K562 (cell line): ENCODE results near the gene ELOVL1. TPM values are rescaled to one million over a fixed set of nuclear protein-coding genes. Genes with fewer than 3 reads are reported as not detected.
A peak's percentile ranks its signal among the peaks of the same experiment; 100 is the strongest.

Source experiments
- BCL6 ChIP-seq: fragments of 250-450 bp; sonication (Bioruptor Pico); IDR thresholded peaks from 2 replicates; pipeline ENCODE4 v1.4.0; 2020
- E2F3 ChIP-seq: fragments of 250-450 bp; sonication (Bioruptor Pico); IDR thresholded peaks from 2 replicates; pipeline ENCODE4 v1.4.0; 2020; ENCODE audit warnings: mild to moderate bottlenecking
- E2F6 ChIP-seq, 2 experiments: IDR thresholded peaks; 2 replicates each; pipeline ENCODE4 v1.6.1; 2011; ENCODE audit warnings: borderline replicate concordance in 1 of 2, control low read depth in 1 of 2, low read depth in 1 of 2, low read length in 1 of 2, mild to moderate bottlenecking in 1 of 2, mixed read lengths in 1 of 2, moderate library complexity in 1 of 2; ENCODE audit not compliant: insufficient read depth in 1 of 2, insufficient read length in 1 of 2, poor library complexity in 1 of 2, severe bottlenecking in 1 of 2; ENCODE audit errors: extremely low read depth in 1 of 2
- ELF1 ChIP-seq: fragments of 200-800 bp; sonication (Bioruptor generic); IDR thresholded peaks from 2 replicates; pipeline ENCODE4 v1.6.1; 2016; ENCODE audit warnings: missing genetic modification characterization, missing compliant biosample characterization
- FOXO4 ChIP-seq: fragments of 450-650 bp; formaldehyde crosslinking; IDR thresholded peaks from 2 replicates; pipeline ENCODE4 v1.4.0; 2020; ENCODE audit warnings: mild to moderate bottlenecking, moderate library complexity
- KDM5B ChIP-seq: fragments of 200-600 bp; sonication (generic); IDR thresholded peaks from 2 replicates; pipeline ENCODE4 v1.6.1; 2012; ENCODE audit warnings: low read depth, mild to moderate bottlenecking, moderate library complexity, low read length, control low read depth, inconsistent platforms; ENCODE audit not compliant: insufficient replicate concordance
- OTX1 ChIP-seq: fragments of 450-650 bp; formaldehyde crosslinking; IDR thresholded peaks from 2 replicates; pipeline ENCODE4 v1.4.0; 2022; ENCODE audit warnings: mild to moderate bottlenecking
- RREB1 ChIP-seq: fragments of 250-450 bp; sonication (Bioruptor Pico); IDR thresholded peaks from 2 replicates; pipeline ENCODE4 v1.4.0; 2020
- SUPT5H ChIP-seq: fragments of 450-650 bp; IDR thresholded peaks from 2 replicates; pipeline ENCODE4 v1.6.1; 2016
- TCF3 ChIP-seq: sonication (generic); formaldehyde crosslinking; IDR thresholded peaks from 2 replicates; pipeline ENCODE4 v1.4.0; 2020; ENCODE audit warnings: mild to moderate bottlenecking, missing genetic modification reagents
- TEAD1 ChIP-seq, 2 experiments: fragments of 450-650 bp in 1 of 2; sonication (generic) in 1 of 2; formaldehyde crosslinking; IDR thresholded peaks; 2 replicates each; pipeline versions ENCODE4 v1.4.0 to v1.8.0; 2020 to 2022; ENCODE audit warnings: mild to moderate bottlenecking in 2 of 2, missing genetic modification reagents in 1 of 2
- TRIM28 ChIP-seq: fragments of 450-650 bp; IDR thresholded peaks from 2 replicates; pipeline ENCODE4 v1.6.1; 2017
- ZMIZ1 ChIP-seq, 2 experiments: fragments of 150-350 bp in 1 of 2; IDR thresholded peaks; 2 replicates each; pipeline ENCODE4 v1.6.1; 2012 to 2016; ENCODE audit warnings: low read depth in 2 of 2, low read length in 2 of 2, mild to moderate bottlenecking in 1 of 2, moderate library complexity in 1 of 2
- ZNF121 ChIP-seq: sonication (generic); formaldehyde crosslinking; conservative IDR thresholded peaks from 2 replicates; pipeline ENCODE4 v1.8.0; 2022; ENCODE audit warnings: missing genetic modification reagents
- ZNF133 ChIP-seq: fragments of 250-450 bp; sonication (Bioruptor Pico); IDR thresholded peaks from 2 replicates; pipeline ENCODE4 v1.4.0; 2020; ENCODE audit warnings: mild to moderate bottlenecking
- ZNF24 ChIP-seq: fragments of 450-650 bp; IDR thresholded peaks from 2 replicates; pipeline ENCODE4 v1.6.1; 2016
- polyA plus RNA-seq, 8 experiments: library from polyadenylated mRNA; depleted of rRNA in 4 of 8; stranded (reverse) in 5 of 8; unstranded in 3 of 8; fragments of >200 nt; fragmentation: Nextera tagmentation in 2 of 8; fragmentation: Illumina TruSeq in 1 of 8; extraction: Ambion mirVana in 2 of 8; extraction: Trizol in 1 of 8; gene quantifications; 2 replicates each; pipeline versions ENCODE4 v1.2.1 to v1.2.3, GENCODE V29; 2011 to 2014; ENCODE audit warnings: inconsistent platforms in 1 of 8, missing spikeins in 1 of 8
- total RNA-seq, 7 experiments: library from RNA; depleted of rRNA in 6 of 7; stranded (reverse); fragments of >200 nt in 6 of 7; fragmentation: Illumina TruSeq in 2 of 7; extraction: Trizol in 2 of 7; gene quantifications; 2 replicates each; pipeline versions ENCODE4 v1.2.1 to v1.2.3, GENCODE V29; 2011 to 2021; ENCODE audit warnings: low replicate concordance in 1 of 7

ELOVL1 gene
- total and polyA plus RNA-seq, 9 of the 15 experiments (the other 6 are each of a cell fraction or from before 2014, with no cell fraction given), result 51.0 to 157 (median 70.3) TPM

- TF ChIP-seq RREB1 (CRISPR knock-in tag), result peak; percentile 55; the same call in 1 of the 2 replicates
- TF ChIP-seq ZNF121 (CRISPR knock-in tag), result peak; percentile 85
- peak; percentile 86 for TF ChIP-seq KDM5B
- TF ChIP-seq E2F3 (CRISPR knock-in tag), result peak; percentile 84
- TF ChIP-seq TCF3 (CRISPR knock-in tag), result peak; percentile 45; the same call in 1 of the 2 replicates
- no peak for TF ChIP-seq BCL6 (CRISPR knock-in tag)
- 0 out of 2 replicates have a peak, but pooled peaks have one; percentile 13 for TF ChIP-seq FOXO4 (CRISPR knock-in tag)
- peak; percentile 93 for TF ChIP-seq SUPT5H
- TF ChIP-seq ELF1 (tag), result peak; percentile 92
- peak; percentile 95 for TF ChIP-seq OTX1
- TF ChIP-seq TEAD1 (CRISPR knock-in tag; IDR thresholded peaks at IDR 0.05), result peak; percentile 77 to 90
- TF ChIP-seq E2F6 (IDR thresholded peaks at IDR 0.05; ENCODE audit: borderline replicate concordance in 1 of 2, extremely low read depth in 1 of 2, insufficient read depth in 1 of 2, insufficient read length in 1 of 2, low read depth in 1 of 2, low read length in 1 of 2, poor library complexity in 1 of 2, severe bottlenecking in 1 of 2), result peak; percentile 89 to 94
- TF ChIP-seq TRIM28, result peak; percentile 63
- peak in 1 of 2 experiments; percentile 45; a peak in 1 of 4 replicates for TF ChIP-seq ZMIZ1 (IDR thresholded peaks at IDR 0.05; ENCODE audit: low read depth in 2 of 2, low read length in 2 of 2)
- peak; percentile 80 for TF ChIP-seq ZNF24
- TF ChIP-seq ZNF133 (CRISPR knock-in tag), result no peak
These were observed at the start of gene ELOVL1 (continued) for GRCh38 chr1:43367904-43368645.
